Breast epithelium (tissue), 3 donors: ENCODE results near the gene TARS1.

Experiments
- POLR2A ChIP-seq: fragments of 450-650 bp; IDR thresholded peaks from one replicate; pipeline ENCODE4 v1.6.1; 2016; ENCODE audit warnings: antibody characterized with exemption, mild to moderate bottlenecking, moderate library complexity
- TF ChIP-seq, protein P1 (sequence below), 3 donors: fragments of 450-650 bp; IDR thresholded peaks; one replicate each; pipeline ENCODE4 v1.5.1; 2016 to 2017; ENCODE audit warnings: antibody characterized with exemption in 3 of 3, mild to moderate bottlenecking in 3 of 3, moderate library complexity in 3 of 3

DNA sequence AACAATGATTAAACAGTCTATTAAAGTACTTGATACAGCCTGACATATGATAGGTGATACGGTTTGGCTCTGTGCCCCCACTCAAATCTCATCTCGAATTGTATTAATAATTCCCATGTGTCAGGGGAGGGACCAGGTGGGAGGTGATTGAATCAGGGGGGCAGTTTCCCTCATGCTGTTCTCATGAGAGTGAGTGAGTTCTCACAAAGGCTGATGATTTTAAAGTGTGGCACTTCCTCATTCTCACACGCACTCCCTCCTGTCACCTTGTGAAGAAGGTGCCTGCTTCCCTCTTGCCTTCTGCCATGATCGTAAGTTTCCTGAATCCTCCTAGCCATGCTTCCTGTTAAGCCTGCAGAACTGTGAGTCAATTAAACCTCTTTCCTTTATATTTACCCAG lies 40.1 kb upstream of the TARS1 start:
- TF ChIP-seq, protein P1, sequence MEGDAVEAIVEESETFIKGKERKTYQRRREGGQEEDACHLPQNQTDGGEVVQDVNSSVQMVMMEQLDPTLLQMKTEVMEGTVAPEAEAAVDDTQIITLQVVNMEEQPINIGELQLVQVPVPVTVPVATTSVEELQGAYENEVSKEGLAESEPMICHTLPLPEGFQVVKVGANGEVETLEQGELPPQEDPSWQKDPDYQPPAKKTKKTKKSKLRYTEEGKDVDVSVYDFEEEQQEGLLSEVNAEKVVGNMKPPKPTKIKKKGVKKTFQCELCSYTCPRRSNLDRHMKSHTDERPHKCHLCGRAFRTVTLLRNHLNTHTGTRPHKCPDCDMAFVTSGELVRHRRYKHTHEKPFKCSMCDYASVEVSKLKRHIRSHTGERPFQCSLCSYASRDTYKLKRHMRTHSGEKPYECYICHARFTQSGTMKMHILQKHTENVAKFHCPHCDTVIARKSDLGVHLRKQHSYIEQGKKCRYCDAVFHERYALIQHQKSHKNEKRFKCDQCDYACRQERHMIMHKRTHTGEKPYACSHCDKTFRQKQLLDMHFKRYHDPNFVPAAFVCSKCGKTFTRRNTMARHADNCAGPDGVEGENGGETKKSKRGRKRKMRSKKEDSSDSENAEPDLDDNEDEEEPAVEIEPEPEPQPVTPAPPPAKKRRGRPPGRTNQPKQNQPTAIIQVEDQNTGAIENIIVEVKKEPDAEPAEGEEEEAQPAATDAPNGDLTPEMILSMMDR (IDR thresholded peaks at IDR 0.05) = no peak
- no peak for TF ChIP-seq POLR2A
